Right ventricle myocardium superior (tissue), 1 donor: Measurements from ENCODE around the gene GAPDHS. TPM values are rescaled to one million over a fixed set of nuclear protein-coding genes. Genes with fewer than 3 reads are reported as not detected.

Experiments used
- ATAC-seq: fragments of 200-7000 bp; cut with Tn5 transposase; one replicate; pipeline ENCODE4 v1.9.1; 2020; ENCODE audit warnings: mild to moderate bottlenecking; ENCODE audit not compliant: poor library complexity
- DNase-seq: peaks from one replicate; pipeline ENCODE4 v3.0.0-alpha.2; 2020
- intact Hi-C: fragments of 100-400 bp; cut with DNase I; formaldehyde crosslinking; loops from one replicate; pipeline ENCODE4 v1.11.2; 2022
- total RNA-seq: library from RNA; stranded (reverse); fragmentation: NEBNext Ultra II Directional; extraction: Animal tissue kit (Norgen Biotek cat#: 25700); gene quantifications from one replicate; pipeline ENCODE4 v1.2.1, GENCODE V29; 2021
- donor health status: DM: no; HTN: yes; CAD: no; lungs with severe emphysema.

The GAPDHS gene
- total RNA-seq, 1 donor from 2014 or later = not detected

DNA sequence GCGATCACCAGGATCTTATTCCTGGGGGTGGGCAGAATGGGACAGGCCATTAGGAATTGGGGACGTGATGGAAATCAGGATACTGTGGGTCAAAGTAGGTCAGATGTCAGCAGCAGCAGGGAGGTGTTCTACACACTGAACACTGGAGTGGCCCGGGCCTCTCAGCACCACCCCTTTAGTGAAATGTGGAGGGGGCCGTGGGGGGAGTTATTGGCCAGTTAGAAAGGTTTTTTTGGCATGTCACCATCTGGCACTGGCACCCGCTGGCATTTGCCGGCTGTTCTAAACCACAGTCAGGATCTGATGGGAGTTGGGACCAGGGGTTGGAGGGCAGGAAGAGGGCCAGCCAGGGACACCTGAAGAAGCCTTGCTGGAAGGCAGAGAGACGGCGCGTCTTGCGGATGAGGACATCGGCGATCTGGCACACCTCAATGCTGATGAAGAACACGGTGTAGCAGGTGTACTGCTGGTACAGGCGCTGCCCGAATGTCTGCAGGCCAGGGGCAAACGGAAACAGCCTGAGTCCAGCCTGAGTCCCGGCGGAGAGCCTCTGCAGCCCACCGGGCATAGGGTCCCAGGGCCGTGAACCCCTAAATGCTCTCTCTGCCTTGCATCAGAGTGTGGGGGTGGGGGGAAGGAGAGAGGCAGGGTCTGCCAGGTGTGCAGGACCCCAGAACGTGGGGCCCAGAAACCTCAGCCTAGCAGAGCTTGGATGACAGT is 18.0 kb downstream of the GAPDHS start:
- ATAC-seq = no peak
- DNase-seq = no peak
- intact Hi-C loops = no loop called here

DNA sequence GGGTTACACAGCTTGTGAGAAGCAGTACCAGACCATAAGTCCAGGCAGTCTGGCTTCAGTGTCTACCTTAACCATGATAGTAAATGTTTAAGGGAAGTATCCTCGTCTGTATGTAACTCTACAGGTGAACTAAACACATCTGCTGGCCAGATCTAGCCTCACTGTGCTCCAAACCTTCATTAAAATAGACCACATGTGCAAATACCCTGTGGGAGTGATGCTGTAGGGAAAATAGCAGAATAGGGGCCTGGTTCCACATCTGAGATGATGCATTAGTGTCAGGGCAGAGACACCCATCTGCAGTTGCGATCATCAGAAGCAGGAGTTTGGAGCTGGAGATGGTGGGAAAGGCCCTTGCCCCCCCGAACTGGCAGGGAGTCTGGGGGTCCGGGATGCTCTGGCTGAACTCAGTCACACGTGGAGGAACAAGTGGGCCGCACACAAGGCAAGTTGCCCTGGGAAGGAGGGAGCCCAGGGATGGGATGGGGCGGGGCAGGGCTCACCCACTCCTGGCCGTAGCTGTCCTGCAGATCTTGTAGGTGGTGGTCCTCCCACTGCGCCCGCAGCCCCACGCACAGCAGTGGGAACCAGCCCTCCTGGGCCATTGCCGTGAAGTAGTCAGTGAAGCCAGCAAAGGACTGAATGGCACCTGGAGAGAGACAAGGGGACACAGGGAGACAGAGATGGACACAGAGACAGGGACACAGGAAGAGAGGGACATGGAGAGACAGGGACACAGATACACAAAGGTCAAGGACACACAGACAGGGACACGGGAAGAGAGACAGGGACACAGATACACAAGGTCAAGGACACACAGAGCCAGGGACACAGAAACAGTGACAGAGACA is 19.5 kb downstream of the GAPDHS start:
- intact Hi-C loops = no loop called here
- ATAC-seq = no peak
- no peak for DNase-seq

DNA sequence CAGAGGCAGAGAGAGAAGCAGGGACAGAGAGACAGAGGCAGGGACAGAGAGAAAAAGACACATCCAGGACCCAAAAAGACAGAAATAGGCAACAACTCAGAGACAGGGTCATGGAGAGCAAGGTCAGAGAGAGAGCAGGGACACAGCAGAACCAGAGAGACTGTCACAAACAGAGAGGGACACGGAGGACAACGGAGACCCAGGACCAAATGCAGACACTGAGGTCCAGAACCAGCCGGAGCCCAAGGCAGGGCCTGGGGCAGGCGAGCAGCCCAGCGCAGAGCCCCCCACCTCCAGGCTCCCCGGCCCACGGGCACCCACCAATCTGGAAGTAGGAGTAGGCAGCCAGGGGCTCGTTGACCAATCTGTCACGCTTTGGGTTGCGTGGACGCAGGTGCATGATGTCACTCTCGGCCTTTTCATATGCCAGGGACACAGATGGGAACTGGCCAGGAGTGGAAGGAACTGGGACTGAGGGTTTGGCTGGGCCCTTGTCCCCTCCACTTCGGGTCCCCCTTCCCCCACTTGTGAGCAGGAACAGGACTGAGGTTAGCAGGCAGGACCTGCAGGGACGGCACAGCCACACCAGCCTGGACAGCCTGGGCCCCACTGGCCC is 20.2 kb downstream of the GAPDHS start:
- ATAC-seq (no peak), DNase-seq (no peak)
- intact Hi-C loops = no loop called here

DNA sequence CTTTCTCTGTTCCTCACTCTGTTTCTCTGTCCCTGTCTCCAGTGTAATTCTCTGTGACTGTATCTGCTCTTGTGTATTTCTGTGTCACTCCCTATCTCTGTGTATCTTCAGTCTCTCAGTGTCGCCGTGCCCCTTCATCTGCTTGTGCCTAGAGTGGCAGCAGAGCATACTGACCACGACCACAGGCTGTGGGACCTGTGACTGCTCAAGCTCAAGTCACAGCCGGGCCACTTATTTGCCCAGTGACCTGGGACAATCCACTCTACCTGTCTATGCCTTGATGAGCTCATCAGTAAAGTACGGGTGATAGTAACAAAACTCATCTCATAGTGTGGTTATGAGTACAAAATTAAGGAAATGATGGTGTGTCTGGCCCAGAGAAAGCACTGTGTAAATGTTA is 20.8 kb downstream of the GAPDHS start:
- ATAC-seq = no peak
- DNase-seq = no peak
- intact Hi-C loops = no loop called here

DNA sequence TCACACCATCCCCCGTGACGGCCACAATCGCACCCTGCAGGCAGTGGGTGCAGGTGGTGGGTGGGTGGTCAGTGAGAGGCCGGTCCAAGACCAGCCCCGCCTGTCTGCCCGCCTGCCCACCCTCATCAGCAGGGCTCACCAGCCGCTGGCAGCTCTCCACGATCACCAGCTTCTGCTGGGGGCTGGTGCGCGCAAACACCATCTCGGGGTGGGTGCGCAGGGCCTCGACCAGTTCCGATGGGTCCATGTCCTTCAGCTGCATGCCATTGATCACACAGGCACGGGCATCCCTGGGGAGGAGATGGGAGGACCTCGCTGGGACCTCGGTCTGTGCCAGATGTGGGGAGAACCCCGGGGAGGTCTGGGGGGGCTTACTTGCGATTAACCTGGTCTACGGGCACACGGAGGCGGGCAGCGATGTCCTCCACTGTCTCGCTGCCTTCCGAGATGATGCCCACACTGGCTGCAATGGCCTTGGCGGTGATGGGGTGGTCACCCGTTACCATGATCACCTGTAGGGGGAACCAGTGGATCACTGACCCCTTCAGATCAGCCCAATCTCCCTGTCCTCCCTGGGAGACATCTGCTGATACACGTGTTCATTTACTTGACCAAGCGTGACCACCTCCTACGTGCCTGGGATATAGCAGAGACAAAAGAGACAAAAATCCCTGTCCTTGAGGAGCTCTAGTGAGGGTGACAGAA is 22.2 kb downstream of the GAPDHS start:
- DNase-seq (no peak), ATAC-seq (no peak)
- intact Hi-C loops = no loop called here

DNA sequence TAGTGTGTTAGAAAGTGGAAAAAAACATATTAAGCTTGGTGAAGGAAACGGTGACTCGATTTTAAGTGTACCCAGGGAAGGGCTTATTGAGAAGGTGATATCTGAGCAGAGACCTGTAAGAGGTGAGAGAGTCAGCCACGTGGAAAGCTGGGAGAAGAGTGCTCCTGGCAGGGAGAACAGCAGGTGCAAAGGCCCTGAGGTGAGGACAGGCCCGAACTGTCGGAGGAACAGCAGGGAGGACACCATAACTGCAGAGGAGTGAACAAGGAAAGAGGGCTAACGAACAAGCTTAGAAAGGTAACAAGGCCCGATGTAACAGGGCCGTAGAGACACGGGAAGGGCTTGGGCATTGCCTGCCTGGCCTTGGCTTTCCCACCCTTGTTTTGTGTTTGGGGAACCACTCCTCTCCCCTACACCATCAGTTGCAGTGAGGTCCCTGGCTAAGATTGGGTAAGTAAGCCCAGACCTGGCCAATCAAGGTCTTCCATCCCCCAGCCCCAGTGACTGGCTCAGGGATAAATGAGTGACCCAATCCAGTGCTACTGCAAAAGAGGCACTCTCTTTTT is 22.9 kb downstream of the GAPDHS start:
- peak; percentile 3 for DNase-seq
- intact Hi-C loops = no loop called here
- no peak for ATAC-seq

DNA sequence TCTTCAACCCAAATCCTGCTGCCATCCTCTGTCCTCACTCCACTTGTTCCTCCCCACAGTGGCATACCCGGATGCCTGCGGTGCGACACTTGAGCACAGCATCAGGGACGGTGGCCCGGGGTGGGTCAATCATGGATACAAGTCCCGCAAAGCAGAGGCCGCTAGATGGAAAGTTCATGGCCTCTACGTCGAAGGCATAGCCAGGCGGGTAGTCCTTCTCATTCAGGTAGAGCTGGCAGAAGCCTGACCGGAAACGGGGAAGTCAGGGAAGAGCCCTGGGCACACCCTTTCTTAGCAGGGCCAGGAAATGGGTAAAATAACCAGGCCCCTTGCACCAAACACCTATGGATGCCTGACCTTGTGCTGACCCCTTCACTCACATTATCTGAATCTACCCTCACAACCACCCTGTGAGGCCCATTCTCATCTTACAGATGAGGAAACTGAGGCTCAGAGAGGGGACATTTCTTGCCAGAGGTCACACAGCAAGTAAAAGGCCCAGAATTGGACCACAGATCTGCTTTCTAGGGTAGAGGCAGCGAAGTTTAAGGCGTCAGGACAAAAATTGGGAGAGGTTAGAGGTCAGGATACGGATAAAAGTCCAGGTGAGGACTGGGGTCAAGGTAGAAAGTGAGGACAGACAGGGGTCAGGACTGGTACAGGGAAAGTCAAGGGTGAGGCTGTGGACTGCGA is 23.7 kb downstream of the GAPDHS start:
- ATAC-seq = no peak
- intact Hi-C loops = no loop called here
- peak; percentile 22 for DNase-seq

DNA sequence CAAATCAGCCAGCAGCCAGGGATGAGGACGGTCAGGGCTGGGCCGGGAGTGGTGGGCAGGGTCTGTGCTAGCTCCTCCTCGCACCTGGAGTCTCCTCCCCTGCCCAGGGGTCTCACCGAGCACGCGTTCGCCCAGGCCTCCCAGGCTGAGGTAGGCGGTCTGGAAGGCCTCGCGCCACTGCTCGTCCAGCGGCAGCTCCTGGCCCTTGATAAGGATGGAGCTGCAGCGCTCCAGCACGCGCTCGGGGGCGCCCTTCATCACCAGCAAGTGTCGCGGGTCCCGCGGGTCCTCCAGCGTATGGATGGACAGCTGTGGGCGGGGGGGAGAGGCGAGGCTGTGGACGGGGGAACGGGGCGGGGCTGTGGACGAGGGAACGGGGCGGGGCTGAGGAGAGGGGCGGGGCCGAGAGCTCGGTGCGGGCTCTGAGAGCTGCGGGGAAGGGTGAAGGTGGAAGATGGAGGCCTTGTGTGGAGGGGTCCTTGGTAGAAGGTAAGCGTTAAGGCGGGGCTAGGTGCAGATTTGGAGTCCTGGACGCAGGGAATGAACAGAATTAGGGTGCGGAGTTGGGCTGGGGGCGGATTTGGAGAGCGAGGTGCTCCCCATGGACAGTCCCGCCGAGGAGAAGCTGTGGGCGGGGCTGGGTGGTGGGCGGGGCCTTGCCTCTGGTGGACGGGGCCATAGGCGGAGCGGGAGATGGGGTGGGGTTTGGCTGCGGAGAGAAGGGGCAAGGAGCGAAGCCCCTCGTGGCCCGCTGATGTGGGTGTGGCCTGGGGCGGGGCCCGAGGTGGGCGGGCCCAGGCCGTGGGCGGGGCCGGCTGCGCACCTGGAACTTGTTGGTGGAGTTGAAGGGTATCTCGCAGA is 24.5 kb downstream of the GAPDHS start:
- peak; percentile 81 for ATAC-seq
- peak; percentile 74 for DNase-seq
- intact Hi-C loops = no loop called here

DNA sequence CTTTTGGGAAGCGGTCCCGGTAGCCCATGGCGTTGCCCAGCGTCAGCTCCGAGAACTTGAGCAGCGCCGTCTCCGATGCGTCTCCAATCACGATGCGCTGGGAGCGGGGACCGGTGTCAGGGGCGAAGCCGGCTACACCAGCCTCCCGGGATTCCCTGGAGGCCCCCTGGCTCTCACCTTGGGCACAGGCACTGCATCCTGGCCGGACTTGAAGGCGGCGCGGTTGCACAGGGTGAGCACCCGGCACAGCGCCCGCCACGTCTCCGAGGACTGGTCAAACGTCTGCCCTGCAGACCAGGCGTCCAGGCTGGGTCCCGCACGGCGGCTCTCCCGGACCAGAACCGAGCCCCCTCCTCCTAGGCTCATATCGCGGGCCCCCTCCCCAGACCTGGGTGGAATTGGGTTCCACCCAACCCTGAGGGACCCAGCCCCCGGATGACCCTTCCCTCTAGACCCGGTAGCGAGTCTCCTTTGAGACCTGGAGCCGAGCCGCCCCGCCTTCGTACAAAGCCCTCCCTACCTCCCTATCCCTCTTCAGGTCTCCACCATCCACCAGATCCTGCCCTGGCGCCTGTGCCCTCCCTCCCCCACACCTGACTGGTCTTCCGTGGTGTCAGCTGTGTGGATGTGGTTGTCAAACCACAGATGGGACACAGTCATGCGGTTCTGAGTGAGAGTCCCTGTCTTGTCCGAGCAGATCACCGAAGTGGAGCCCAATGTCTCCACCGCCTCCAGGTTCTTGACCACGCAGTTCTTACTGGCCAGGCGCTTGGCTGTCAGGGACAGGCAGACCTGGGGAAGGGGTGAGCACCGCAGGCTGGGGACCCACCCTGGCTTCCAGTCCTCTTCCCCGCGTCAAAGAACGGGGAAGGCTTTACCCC is 25.4 kb downstream of the GAPDHS start:
- peak; percentile 30 for DNase-seq
- no peak for ATAC-seq
- intact Hi-C loops = no loop called here

DNA sequence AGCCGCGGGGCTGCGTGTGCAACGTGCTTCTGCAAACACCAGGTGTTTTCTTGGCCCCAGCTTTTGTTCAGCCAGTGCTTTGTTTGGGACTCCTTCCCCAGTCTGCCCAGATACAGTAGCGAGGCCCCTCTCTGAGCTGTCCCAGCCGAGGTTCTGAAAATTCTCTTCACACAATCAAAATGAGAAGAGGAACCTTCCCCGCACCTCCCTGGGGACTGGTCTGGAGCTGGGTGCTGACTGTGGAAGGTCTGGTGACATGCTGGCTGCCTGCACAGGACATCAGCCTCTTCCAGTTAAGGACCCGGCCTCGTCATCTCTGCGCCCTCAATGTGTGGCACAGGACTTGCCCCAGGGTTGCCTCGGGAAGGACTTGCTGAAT is 26.0 kb downstream of the GAPDHS start:
- intact Hi-C loops = no loop called here
- DNase-seq (peak; percentile 23), ATAC-seq (no peak)

DNA sequence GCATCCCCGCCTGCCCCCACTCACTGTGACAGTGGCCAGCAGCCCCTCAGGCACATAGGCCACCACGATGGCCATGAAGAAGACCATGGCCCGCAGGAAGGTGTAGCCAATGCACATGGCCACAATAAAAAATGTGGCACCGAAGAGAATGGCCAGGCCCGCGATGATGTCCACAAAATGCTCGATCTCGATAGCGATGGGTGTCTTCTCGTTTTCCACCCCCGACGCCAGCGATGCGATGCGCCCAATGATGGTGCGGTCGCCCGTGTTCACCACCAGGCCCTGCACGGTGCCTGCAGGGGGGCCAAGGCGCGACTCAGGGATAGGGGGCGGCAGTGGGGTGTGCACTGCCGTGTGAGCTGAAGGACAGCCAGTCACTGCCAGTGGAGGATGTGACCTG is 26.5 kb downstream of the GAPDHS start:
- ATAC-seq (no peak), DNase-seq (peak; percentile 14)
- intact Hi-C loops = no loop called here

DNA sequence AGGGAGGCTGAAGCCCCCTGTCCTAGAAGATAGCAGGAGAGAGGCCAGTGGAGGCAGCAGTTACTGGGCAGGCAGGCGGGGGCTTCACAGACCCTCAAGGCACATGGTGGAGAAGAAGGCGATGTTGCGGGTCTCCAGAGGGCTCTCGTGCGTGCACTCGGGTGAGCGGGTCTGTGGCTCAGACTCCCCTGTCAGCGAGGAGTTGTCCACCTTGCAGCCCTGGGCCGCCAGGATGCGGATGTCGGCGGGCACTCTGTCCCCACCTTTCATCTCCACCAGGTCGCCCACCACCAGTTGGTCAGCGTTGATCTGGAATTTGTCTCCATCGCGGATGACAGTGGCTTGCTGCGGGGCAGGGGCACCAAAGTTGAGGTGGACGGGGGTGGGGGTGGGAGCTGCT is 27.0 kb downstream of the GAPDHS start:
- ATAC-seq (no peak), DNase-seq (peak; percentile 27)
- intact Hi-C loops = no loop called here

DNA sequence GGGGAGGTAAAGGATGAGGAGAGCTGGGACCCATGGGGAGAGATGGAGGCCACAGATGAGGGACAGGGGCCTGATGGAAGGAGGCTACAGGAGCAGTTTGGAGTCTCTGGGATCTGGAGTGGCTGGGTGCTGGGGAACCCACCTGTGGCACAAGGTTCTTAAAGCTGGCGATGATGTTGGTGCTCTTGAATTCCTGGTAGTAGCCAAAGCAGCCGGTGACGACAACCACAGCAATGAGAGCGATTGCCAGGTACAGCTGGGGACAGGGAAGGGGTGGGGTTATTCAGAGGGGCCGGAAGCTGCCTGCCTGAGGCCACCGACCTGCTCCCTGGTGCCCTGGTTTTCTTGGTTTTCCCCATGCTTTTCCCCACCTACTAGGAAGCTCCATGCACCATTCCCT is 27.4 kb downstream of the GAPDHS start:
- intact Hi-C loops = no loop called here
- DNase-seq = no peak
- ATAC-seq = no peak

DNA sequence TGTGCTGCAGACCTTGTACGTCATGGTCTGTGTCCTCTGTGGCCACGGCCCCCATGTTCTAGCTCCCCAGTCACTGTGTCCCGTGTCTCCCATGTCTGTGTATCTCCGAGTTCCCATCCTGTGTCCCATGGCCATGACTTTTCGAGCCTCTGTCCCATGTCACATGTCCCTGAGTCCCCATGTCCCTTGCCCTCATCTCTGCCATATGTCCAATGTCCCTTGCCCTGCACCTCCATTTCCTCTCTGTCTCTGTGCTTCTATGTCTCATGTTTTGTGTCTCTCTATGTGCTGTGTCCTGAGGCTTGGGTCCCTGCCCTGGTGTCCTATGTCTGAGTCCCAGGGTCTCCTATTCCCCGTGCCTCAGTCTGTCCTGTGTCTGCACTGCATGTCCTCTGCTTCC is 28.2 kb downstream of the GAPDHS start:
- intact Hi-C loops = no loop called here
- DNase-seq = peak; percentile 10
- no peak for ATAC-seq

DNA sequence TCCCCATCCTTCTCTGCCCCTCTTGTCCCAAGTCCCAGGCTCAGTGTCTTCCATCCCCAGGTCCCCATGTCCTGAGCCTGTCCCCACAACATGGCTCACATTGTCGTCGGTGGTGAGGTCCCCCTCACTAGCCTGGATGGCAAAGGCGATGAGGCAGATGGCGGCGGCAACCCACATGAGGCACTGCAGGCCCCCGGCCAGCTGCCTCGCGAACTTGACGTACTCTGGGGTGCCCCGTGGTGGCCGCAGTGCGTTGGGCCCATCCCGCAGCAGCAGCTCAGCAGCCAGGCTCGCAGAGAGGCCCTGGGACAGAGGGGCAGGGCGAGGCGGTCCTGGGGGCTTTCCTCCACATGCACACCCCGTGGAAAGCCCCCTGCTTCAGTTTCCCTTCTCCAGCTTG is 29.1 kb downstream of the GAPDHS start:
- peak; percentile 33 for DNase-seq
- ATAC-seq = no peak
- intact Hi-C loops = no loop called here

DNA sequence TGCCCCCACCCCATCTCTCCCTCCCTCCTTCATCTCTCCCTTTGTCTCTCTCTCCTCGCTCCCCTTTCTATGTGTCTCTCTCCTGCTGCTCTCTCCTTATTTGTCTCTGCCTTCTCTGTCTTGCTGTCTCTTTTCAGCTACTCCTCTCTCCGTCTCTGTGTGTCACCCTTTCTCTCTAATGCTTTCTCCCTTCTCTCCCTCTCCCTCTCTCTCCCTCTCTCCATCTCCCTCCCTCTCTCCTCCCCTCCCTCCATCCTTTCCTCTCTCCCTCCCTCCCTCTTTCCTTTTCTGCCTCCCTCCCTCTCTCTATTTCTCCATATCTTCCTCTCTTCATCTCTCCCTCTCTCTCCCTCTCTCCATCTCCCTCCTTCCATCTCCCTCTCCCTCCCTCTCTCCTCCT is 29.5 kb downstream of the GAPDHS start:
- DNase-seq = no peak
- no peak for ATAC-seq
- intact Hi-C loops = no loop called here
